Measurements from ENCODE around the gene AXIN1.
"Not testable (repeated sequence)": the region's sequence is repeated elsewhere in the genome, so short reads cannot be mapped to it uniquely, and the experiment has no call there.

The AXIN1 gene

GRCh38 chr16:351804-352520, 561 bp downstream of the AXIN1 start:
- no peak for DNase-seq

DNA sequence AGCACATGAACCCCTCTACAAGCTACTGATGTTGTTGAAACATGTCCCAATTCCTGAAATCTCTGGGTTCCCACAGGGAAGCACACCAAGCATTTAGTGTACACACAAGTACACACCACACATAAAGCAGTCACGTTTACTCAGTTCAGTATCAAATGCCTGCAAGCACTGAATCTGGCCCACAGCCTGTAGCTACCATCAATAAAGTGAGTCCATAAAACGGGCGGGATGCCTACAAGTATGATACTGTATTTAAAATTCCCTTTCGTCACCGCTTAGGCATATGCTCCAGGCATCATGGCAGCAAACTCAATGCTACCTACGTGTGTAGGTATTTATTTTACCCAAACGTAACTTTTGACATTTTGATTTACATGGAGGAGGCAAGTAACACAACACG, 2.3 kb downstream of the AXIN1 start:
- DNase-seq = no peak

DNA sequence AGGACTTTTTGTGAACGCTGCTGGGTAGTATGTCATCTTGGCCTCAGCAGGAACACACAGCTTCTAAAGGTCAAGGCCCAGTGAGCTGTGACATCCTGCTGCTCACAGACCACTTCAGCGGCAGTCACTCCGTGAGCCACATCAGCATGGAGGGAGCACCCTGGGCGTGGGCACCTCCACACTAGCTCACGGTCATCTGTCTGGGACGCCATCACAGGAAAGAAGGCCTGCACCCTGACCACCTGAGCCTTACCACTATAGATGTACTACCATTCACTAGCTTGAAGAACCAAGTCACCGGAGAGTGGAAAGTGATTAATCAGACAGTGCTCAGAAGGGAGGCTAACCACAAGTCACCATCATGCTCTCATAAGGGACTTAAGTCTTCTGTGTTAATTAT, 3.3 kb downstream of the AXIN1 start:
- no peak for DNase-seq

GRCh38 chr16:348495-348894, 4.0 kb downstream of the AXIN1 start:
- not testable (repeated sequence) for DNase-seq

DNA sequence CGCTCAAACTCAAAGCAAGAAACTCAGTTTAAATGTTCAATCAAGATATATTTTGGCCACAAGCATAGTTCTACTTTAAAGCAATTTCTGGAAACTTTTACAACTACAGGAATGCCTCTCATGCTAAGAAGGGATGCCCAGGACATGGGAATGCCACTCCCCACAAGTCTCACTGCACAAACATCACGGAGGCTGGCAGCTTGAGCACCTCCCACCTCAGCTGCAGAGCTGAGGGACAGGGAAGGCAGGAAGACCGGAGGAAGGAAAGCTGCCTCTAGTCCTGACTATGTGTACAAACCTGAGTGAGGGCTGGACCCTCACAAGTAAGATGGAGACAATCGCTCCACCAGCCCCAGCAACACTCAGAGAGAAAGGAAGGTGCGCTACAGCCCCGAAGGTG, 5.3 kb downstream of the AXIN1 start:
- DNase-seq = no peak

DNA sequence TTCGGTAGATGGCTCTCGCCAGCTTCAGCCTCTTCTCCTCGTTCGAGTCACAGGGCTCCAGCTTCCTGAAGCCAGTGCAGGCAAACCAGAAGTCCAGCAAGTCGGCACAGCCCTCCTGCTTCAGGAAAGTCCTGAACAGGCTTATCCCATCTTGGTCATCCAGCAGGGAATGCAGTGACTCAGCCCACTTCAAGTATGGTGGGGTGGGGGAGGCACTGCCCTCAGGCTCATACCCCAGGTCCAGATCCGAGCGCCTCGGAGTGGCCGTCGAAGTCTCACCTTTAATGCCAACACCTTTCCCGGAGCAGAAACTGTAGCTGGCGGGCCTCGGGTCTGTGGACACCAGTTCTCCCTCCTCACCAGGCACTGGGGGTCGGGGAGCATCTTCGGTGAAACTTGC, 5.9 kb downstream of the AXIN1 start:
- DNase-seq = no peak

DNA sequence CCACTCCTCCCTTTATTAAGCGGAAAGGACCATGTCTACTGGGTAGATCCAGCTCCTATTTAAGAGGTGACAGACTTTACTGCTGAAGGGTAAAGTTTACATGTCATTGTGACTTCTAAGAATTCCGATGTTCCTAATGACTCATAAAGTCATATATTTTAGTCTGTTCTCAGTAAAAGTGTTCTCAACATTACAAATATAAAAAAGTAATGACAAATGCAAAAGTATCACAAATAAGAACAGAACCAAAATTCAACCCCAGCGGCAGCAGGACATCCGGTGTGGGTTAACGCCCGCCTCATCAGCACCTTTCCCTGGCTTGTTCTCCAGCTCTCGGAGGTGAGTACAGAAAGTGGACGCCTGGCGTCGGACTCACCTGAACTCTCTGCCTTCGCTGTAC, 6.8 kb downstream of the AXIN1 start:
- DNase-seq = no peak

- DNase-seq = no peak
Observed at GRCh38 chr16:342455-343213, 9.9 kb downstream of the AXIN1 start.

DNA sequence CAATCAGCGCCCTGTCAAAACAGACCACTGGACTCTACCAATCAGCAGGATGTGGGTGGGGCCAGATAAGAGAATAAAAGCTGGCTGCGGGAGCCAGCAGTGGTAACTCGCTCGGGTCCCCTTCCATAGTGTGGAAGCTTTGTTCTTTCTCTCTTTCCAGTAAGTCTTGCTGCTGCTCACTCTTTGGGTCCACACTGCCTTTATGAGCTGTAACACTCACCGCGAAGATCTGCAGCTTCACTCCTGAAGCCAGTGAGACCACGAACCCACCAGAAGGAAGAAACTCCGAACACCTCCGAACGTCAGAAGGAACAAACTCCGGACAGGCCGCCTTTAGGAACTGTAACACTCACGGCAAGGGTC, 10.6 kb downstream of the AXIN1 start:
- DNase-seq = not testable (repeated sequence)

- DNase-seq = not testable (repeated sequence)
Observed at GRCh38 chr16:341095-341973, 11.2 kb downstream of the AXIN1 start.

- DNase-seq = no peak
Observed at GRCh38 chr16:340370-341091, 12.0 kb downstream of the AXIN1 start.

DNA sequence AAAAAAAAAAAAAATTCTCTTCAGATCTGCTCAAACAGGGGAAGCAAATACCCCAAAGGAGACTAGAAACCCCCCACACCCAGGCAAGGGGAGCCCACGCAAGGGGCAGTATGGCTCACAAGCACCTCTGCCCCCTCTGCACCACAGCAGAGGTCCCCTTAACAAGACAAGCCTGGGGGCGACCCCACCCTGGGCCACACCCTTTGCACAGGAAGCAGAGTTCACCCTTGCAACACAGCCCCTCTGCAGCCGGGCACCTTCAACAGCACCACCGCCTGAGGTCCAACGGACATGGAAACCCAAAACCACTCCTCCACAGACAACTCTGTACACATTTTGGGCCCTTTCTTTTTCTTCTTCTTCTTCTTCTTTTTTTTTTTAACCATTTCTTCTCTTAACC, 12.8 kb downstream of the AXIN1 start:
- no peak for DNase-seq

DNA sequence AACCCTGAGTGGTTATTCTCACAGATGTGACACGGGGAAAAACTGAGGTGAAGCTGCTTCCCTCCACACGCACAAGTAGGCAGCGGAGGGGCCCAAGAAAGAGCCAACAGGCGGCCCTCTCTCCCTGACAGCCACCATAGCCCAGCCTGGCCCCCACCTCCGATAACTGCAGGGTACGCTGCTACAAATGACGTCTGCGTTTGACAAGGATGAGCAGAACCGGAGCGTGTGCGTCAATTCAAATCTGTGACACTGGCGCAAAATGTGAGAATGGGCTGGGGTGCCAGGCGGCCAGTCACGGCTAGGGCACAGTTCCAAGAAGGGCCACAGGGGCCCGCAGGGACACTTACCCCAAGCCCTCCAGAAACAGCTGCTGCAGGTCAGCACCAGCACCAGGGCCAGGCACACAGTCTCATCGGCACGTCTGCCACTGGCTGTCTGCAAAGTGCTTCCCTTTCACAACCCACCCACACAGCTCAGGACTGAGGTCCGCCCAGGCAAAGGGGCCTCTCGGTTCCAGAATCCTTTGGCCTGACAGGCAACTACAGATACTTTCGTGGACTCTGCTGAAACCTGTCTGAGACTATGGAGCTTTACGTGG, 14.4 kb downstream of the AXIN1 start:
- no peak for DNase-seq

DNA sequence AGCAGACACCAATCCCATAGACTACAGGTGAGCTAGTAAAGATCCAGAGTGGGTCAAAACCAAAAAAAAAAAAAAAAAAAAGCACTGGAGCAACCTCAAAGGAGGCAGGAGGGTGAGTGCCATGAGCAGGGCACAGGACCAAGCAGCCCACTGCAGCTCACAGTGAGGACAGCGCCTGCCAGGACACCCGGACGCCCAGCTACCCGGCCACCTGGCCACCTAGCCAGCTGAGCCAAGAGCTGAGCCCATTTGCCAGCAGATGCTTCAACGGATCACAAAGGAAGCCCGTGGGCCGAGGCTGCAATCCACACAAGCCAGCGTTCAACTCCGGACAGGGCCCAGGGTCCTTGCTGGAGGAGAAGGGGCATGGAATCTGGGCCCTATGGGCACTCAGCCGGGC, 15.1 kb downstream of the AXIN1 start:
- DNase-seq = no peak

- DNase-seq = no peak
Observed at GRCh38 chr16:336269-336668, 16.3 kb downstream of the AXIN1 start.

- DNase-seq = not testable (repeated sequence)
Observed at GRCh38 chr16:334861-335632, 17.5 kb downstream of the AXIN1 start.

- DNase-seq = not testable (repeated sequence)
Observed at GRCh38 chr16:334164-334832, 18.2 kb downstream of the AXIN1 start.

DNA sequence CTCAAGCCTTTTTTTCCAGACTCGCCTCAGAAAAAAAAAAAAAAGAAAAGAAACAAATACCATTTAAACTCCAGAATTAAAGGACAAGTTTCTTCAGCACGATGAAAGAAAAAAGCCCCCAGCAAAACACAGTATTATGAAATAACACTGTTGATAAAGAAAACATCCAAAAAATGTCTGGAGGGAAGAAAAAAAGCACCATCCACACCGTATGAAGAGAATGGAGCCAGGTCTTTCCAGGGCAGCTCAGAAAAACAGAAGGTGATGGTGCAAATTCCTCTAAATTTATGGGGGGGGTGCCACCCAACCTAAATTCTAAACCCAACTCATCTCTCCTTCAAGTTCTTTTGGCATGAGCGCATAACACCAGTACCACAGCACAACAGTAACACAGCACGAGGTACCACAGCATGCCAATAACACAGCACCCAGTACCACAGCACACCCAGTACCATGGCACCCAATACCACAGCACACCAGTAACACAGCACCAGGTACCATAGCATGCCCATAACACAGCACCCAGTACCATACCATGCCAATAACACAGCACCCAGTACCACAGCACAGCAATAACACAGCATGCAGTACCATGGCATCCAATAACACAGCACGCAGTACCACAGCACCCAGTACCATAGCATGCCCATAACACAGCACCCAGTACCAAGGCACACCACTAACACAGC, 19.0 kb downstream of the AXIN1 start:
- DNase-seq = no peak

- not testable (repeated sequence) for DNase-seq
Observed at GRCh38 chr16:331181-331814, 21.2 kb downstream of the AXIN1 start.

- no peak for DNase-seq
Observed at GRCh38 chr16:330741-331140, 21.8 kb downstream of the AXIN1 start.
